ENCODE results near the gene SLC38A10. TPM values are rescaled to one million over a fixed set of nuclear protein-coding genes. Genes with fewer than 3 reads are reported as not detected.
A peak's percentile ranks its signal among the peaks of the same experiment; 100 is the strongest.

The SLC38A10 gene
- total and polyA plus RNA-seq, 2 of the 13 experiments (the other 11 are each of a cell fraction or from before 2014, with no cell fraction given) = 23.4 to 55.8 TPM

DNA sequence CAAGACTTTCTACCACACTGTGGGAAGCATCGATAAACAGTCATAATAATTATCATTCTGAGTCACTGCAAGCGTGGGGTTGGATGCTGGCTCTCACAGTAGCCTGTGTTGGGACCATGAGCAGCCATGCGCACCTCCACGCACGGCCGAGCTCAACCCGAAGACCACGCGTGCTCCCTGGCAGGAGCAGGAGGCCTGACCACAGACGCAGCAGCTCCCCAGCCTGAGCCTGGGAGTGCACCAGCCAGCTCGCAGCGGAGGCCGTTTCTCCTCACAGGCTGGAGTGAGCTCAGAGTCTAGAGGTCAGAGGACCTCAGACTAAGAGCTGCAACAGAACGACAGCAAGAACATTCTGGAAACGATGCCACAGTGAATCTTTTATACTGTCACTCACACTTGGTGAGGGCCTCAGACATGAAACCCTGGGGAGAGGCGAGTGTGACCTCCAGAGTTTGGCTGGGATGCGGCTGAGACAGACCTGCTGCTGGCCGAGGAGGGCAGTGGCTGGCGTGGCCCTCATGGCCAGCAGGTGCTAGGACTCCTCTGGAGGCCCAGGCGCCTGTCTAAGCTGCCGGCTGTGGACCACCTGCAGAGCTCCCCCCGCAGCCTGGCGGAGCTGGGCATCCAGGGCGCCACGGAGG is 50.0 kb downstream of the SLC38A10 start (continued):
- TF ChIP-seq, protein P1, sequence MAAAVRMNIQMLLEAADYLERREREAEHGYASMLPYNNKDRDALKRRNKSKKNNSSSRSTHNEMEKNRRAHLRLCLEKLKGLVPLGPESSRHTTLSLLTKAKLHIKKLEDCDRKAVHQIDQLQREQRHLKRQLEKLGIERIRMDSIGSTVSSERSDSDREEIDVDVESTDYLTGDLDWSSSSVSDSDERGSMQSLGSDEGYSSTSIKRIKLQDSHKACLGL (CRISPR knock-in tag; IDR thresholded peaks at IDR 0.05) = no peak
- TF ChIP-seq FOXC1 (CRISPR knock-in tag; IDR thresholded peaks at IDR 0.05; ENCODE audit: borderline replicate concordance) (no peak), ZNF569 (CRISPR knock-in tag; IDR thresholded peaks at IDR 0.05; ENCODE audit: borderline replicate concordance) (no peak), PRDM15 (CRISPR knock-in tag; IDR thresholded peaks at IDR 0.05) (no peak), ZSCAN20 (CRISPR knock-in tag; IDR thresholded peaks at IDR 0.05; ENCODE audit: borderline replicate concordance) (no peak), ZSCAN30 (CRISPR knock-in tag; IDR thresholded peaks at IDR 0.05) (no peak), MED13 (CRISPR knock-in tag; IDR thresholded peaks at IDR 0.05) (no peak), ZNF260 (CRISPR knock-in tag; IDR thresholded peaks at IDR 0.05; ENCODE audit: borderline replicate concordance, low read depth) (no peak), HDAC1 (CRISPR knock-in tag; IDR thresholded peaks at IDR 0.05) (no peak), ZNF788 (CRISPR knock-in tag; IDR thresholded peaks at IDR 0.05; ENCODE audit: borderline replicate concordance) (peak; percentile 17; the same call in 1 of the 2 replicates), ZNF350 (CRISPR knock-in tag; IDR thresholded peaks at IDR 0.05; ENCODE audit: borderline replicate concordance, low read depth) (no peak), JARID2 (CRISPR knock-in tag; IDR thresholded peaks at IDR 0.05; ENCODE audit: insufficient replicate concordance) (no peak)
- TF ChIP-seq, protein P2, sequence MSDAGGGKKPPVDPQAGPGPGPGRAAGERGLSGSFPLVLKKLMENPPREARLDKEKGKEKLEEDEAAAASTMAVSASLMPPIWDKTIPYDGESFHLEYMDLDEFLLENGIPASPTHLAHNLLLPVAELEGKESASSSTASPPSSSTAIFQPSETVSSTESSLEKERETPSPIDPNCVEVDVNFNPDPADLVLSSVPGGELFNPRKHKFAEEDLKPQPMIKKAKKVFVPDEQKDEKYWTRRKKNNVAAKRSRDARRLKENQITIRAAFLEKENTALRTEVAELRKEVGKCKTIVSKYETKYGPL (CRISPR knock-in tag; IDR thresholded peaks at IDR 0.05) = no peak
- TF ChIP-seq, protein P3, sequence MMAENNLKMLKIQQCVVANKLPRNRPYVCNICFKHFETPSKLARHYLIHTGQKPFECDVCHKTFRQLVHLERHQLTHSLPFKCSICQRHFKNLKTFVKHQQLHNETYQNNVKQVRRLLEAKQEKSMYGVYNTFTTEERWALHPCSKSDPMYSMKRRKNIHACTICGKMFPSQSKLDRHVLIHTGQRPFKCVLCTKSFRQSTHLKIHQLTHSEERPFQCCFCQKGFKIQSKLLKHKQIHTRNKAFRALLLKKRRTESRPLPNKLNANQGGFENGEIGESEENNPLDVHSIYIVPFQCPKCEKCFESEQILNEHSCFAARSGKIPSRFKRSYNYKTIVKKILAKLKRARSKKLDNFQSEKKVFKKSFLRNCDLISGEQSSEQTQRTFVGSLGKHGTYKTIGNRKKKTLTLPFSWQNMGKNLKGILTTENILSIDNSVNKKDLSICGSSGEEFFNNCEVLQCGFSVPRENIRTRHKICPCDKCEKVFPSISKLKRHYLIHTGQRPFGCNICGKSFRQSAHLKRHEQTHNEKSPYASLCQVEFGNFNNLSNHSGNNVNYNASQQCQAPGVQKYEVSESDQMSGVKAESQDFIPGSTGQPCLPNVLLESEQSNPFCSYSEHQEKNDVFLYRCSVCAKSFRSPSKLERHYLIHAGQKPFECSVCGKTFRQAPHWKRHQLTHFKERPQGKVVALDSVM (CRISPR knock-in tag; IDR thresholded peaks at IDR 0.05) = peak; percentile 45; the same call in 1 of the 2 replicates
- TF ChIP-seq, protein P4, sequence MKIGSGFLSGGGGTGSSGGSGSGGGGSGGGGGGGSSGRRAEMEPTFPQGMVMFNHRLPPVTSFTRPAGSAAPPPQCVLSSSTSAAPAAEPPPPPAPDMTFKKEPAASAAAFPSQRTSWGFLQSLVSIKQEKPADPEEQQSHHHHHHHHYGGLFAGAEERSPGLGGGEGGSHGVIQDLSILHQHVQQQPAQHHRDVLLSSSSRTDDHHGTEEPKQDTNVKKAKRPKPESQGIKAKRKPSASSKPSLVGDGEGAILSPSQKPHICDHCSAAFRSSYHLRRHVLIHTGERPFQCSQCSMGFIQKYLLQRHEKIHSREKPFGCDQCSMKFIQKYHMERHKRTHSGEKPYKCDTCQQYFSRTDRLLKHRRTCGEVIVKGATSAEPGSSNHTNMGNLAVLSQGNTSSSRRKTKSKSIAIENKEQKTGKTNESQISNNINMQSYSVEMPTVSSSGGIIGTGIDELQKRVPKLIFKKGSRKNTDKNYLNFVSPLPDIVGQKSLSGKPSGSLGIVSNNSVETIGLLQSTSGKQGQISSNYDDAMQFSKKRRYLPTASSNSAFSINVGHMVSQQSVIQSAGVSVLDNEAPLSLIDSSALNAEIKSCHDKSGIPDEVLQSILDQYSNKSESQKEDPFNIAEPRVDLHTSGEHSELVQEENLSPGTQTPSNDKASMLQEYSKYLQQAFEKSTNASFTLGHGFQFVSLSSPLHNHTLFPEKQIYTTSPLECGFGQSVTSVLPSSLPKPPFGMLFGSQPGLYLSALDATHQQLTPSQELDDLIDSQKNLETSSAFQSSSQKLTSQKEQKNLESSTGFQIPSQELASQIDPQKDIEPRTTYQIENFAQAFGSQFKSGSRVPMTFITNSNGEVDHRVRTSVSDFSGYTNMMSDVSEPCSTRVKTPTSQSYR (CRISPR knock-in tag; IDR thresholded peaks at IDR 0.05; ENCODE audit: borderline replicate concordance) = no peak

Data from HepG2 (cell line).